Measurements from ENCODE around the gene MYO3B.

DNA sequence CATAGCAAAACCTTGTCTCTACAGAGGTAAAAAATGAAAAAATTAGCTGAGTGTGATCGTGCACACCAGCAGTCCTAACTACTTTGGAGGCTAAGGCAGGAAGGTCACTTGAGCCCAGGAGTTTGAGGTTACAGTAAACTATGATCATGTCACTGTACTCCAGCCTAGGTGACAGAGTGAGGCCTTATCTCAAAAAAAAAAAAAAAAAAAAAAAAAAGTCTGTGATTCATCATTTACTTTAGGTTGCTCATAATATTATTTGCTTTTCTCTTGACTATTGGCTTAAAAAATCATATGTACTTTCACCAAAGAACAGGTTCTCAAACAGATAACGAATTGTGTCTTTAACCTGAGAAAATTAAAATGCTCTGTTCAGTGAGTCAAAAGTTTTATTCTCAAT, 129.1 kb downstream of the MYO3B start:
- no peak for TF ChIP-seq RNF2 (IDR thresholded peaks at IDR 0.05; ENCODE audit: borderline replicate concordance, low read depth, low read length, missing control alignments, poor library complexity, severe bottlenecking)
- TF ChIP-seq, protein P1, sequence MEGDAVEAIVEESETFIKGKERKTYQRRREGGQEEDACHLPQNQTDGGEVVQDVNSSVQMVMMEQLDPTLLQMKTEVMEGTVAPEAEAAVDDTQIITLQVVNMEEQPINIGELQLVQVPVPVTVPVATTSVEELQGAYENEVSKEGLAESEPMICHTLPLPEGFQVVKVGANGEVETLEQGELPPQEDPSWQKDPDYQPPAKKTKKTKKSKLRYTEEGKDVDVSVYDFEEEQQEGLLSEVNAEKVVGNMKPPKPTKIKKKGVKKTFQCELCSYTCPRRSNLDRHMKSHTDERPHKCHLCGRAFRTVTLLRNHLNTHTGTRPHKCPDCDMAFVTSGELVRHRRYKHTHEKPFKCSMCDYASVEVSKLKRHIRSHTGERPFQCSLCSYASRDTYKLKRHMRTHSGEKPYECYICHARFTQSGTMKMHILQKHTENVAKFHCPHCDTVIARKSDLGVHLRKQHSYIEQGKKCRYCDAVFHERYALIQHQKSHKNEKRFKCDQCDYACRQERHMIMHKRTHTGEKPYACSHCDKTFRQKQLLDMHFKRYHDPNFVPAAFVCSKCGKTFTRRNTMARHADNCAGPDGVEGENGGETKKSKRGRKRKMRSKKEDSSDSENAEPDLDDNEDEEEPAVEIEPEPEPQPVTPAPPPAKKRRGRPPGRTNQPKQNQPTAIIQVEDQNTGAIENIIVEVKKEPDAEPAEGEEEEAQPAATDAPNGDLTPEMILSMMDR (IDR thresholded peaks at IDR 0.05; ENCODE audit: control extremely low read depth in 1 of 3, insufficient read depth in 1 of 3, low read depth in 1 of 3, low read length in 3 of 3), result no peak
